Neural progenitor cell (in vitro differentiated cells): ENCODE measurements around the gene ALDH2. TPM values are rescaled to one million over a fixed set of nuclear protein-coding genes. Genes with fewer than 3 reads are reported as not detected.

Source experiments
- DNase-seq: peaks from one replicate; pipeline ENCODE4 v3.0.0-alpha.2; 2016; ENCODE audit warnings: low spot score
- H2AFZ ChIP-seq: fragments of 200-600 bp; sonication (generic); replicated peaks from 2 replicates; pipeline ENCODE4 v1.6.1; 2016; ENCODE audit warnings: antibody characterized with exemption
- H3F3A ChIP-seq: fragments of 200-600 bp; sonication (generic); 2 replicates; pipeline ENCODE4 v1.6.1; 2016; ENCODE audit warnings: antibody characterized with exemption, low read depth
- H3K27ac ChIP-seq: fragments of 200-600 bp; sonication (generic); 2 replicates; pipeline ENCODE4 v1.5.1; 2016; ENCODE audit warnings: mild to moderate bottlenecking
- H3K27me3 ChIP-seq: fragments of 200-600 bp; sonication (generic); 2 replicates; pipeline ENCODE4 v1.6.1; 2016; ENCODE audit warnings: mild to moderate bottlenecking, moderate library complexity
- H3K36me3 ChIP-seq: fragments of 200-600 bp; sonication (generic); 2 replicates; pipeline ENCODE4 v1.5.1; 2016
- H3K4me1 ChIP-seq: fragments of 200-600 bp; sonication (generic); 2 replicates; pipeline ENCODE4 v1.6.1; 2016; ENCODE audit warnings: mixed run types
- H3K4me2 ChIP-seq: fragments of 200-600 bp; sonication (generic); 2 replicates; pipeline ENCODE4 v1.6.1; 2016
- H3K4me3 ChIP-seq: fragments of 200-600 bp; sonication (generic); 2 replicates; pipeline ENCODE4 v1.5.1; 2016
- H3K79me2 ChIP-seq: fragments of 200-600 bp; sonication (generic); 2 replicates; pipeline ENCODE4 v1.6.1; 2016; ENCODE audit warnings: low read depth
- H3K9ac ChIP-seq: fragments of 200-600 bp; sonication (generic); 2 replicates; pipeline ENCODE4 v1.6.1; 2016
- H3K9me3 ChIP-seq: fragments of 200-600 bp; sonication (generic); 2 replicates; pipeline ENCODE4 v1.5.1; 2016; ENCODE audit warnings: low read depth
- H4K20me1 ChIP-seq: fragments of 200-600 bp; sonication (generic); 2 replicates; pipeline ENCODE4 v1.6.1; 2016; ENCODE audit warnings: low read depth
- H3K27ac Mint-ChIP-seq: 3 replicates; pipeline ENCODE4 v1.8.0; 2021; ENCODE audit warnings: mixed read lengths
- H3K27me3 Mint-ChIP-seq: 2 replicates; pipeline ENCODE4 v1.8.0; 2022; ENCODE audit warnings: low read depth, mild to moderate bottlenecking, inconsistent platforms, moderate library complexity, mixed read lengths; ENCODE audit not compliant: insufficient read depth
- H3K36me3 Mint-ChIP-seq: 3 replicates; pipeline ENCODE4 v1.8.0; 2021; ENCODE audit warnings: mixed read lengths
- H3K4me1 Mint-ChIP-seq: 3 replicates; pipeline ENCODE4 v1.8.0; 2021; ENCODE audit warnings: mixed read lengths
- H3K4me3 Mint-ChIP-seq: 3 replicates; pipeline ENCODE4 v1.8.0; 2021; ENCODE audit warnings: mild to moderate bottlenecking, moderate library complexity, mixed read lengths
- H3K9me3 Mint-ChIP-seq: 3 replicates; pipeline ENCODE4 v1.8.0; 2020; ENCODE audit warnings: mixed read lengths
- EZH2 ChIP-seq: fragments of 200-600 bp; sonication (generic); IDR thresholded peaks from 2 replicates; pipeline ENCODE4 v1.6.1; 2017; ENCODE audit warnings: antibody characterized with exemption, mild to moderate bottlenecking, moderate library complexity
- EZH2phosphoT487 ChIP-seq: fragments of 200-600 bp; sonication (generic); IDR thresholded peaks from 2 replicates; pipeline ENCODE4 v1.6.1; 2017; ENCODE audit warnings: antibody characterized with exemption
- total RNA-seq: library from RNA; depleted of rRNA; stranded (reverse); fragments of >200 nt; gene quantifications from 2 replicates; pipeline ENCODE4 v1.2.3, GENCODE V29; 2015; ENCODE audit warnings: low replicate concordance
- TF ChIP-seq, protein P1 (sequence below): fragments of 200-600 bp; sonication (generic); IDR thresholded peaks from 2 replicates; pipeline ENCODE4 v1.5.1; 2017; ENCODE audit warnings: antibody characterized with exemption, mild to moderate bottlenecking

Gene ALDH2
- total RNA-seq, 1 donor from 2014 or later = 60.0 TPM

DNA sequence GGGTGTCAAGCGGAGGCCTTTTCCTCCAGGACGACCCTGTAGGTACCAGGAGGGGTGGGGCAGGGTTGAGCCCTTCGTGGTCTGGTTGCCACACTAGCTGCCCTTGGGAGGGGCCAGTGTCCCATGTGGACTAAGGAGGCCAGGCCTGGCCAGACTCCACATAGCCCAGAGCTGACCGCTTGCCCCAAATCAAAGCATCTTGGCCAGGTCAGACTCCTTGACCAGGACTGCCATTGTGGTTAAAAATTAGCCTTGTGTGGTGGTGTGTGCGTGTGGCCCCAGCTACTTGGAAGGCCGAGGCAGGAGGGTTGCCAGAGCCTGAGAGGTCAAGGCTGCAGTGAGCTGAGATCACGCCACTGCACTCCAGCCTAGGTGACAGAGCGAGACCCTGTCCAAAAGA is 24.8 kb downstream of the ALDH2 start:
- no peaks in the 10 kb centered on the region for H3K9me3 ChIP-seq
- H3K4me1 ChIP-seq = no peaks in the 10 kb centered on the region
- H3K36me3 ChIP-seq = peaks cover 6% of the 10 kb centered on the region
- Mint-ChIP-seq H3K27ac (no peak overlapping the region), H3K27me3 (peaks cover 5% of the 10 kb centered on the region), H3K4me1 (no peaks in the 10 kb centered on the region), H3K36me3 (peaks cover 15% of the 10 kb centered on the region), H3K4me3 (no peak overlapping the region), H3K9me3 (no peaks in the 10 kb centered on the region)
- no peak overlapping the region for H3K27ac ChIP-seq
- H4K20me1 ChIP-seq = no peaks in the 10 kb centered on the region
- no peaks in the 10 kb centered on the region for H3K27me3 ChIP-seq
- no peak overlapping the region for H2AFZ ChIP-seq
- H3F3A ChIP-seq = no peaks in the 10 kb centered on the region
- no peaks in the 10 kb centered on the region for H3K79me2 ChIP-seq
- no peak overlapping the region for H3K4me3 ChIP-seq
- TF ChIP-seq EZH2phosphoT487 = no peak
- TF ChIP-seq, protein P1, sequence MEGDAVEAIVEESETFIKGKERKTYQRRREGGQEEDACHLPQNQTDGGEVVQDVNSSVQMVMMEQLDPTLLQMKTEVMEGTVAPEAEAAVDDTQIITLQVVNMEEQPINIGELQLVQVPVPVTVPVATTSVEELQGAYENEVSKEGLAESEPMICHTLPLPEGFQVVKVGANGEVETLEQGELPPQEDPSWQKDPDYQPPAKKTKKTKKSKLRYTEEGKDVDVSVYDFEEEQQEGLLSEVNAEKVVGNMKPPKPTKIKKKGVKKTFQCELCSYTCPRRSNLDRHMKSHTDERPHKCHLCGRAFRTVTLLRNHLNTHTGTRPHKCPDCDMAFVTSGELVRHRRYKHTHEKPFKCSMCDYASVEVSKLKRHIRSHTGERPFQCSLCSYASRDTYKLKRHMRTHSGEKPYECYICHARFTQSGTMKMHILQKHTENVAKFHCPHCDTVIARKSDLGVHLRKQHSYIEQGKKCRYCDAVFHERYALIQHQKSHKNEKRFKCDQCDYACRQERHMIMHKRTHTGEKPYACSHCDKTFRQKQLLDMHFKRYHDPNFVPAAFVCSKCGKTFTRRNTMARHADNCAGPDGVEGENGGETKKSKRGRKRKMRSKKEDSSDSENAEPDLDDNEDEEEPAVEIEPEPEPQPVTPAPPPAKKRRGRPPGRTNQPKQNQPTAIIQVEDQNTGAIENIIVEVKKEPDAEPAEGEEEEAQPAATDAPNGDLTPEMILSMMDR = no peak
- no peak for TF ChIP-seq EZH2
- DNase-seq = no peak
- no peak overlapping the region for H3K9ac ChIP-seq
- H3K4me2 ChIP-seq = no peak overlapping the region

DNA sequence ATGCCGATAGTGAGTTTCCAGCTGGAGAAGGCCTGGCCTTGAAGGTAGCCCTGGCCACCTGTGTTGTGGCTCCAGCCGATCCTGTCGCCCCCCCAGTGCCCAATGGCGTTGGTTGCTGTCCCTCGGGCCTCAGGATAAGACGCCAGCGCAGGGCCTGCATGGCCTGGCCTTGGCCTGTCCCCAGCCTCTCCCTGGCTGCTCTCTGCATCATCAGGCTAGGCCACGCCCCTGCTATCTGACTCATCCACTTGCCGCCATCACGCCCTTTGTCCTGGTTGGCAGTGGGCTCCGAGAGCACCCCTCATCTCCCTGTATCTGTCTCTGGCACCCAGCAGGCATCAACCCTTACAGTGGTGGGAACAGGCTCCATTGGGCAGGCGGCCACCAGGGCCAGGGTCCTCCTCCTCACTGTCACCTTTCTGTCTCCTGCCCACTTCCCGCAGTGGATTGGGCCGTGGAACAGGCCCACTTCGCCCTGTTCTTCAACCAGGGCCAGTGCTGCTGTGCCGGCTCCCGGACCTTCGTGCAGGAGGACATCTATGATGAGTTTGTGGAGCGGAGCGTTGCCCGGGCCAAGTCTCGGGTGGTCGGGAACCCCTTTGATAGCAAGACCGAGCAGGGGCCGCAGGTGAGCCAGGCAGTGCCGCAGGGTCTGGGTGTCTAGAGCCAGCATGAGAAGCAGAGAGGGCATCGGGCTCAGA is 25.6 kb downstream of the ALDH2 start:
- no peak for DNase-seq
- peaks cover 13% of the 10 kb centered on the region for H3K36me3 Mint-ChIP-seq
- Histone ChIP-seq H3K4me3 (no peak overlapping the region), H3K27me3 (no peaks in the 10 kb centered on the region), H2AFZ (no peak overlapping the region), H3K9me3 (no peaks in the 10 kb centered on the region), H3K9ac (no peak overlapping the region), H3K79me2 (no peaks in the 10 kb centered on the region), H3K36me3 (peaks cover 6% of the 10 kb centered on the region), H3F3A (no peaks in the 10 kb centered on the region), H3K4me2 (no peak overlapping the region), H4K20me1 (no peaks in the 10 kb centered on the region), H3K27ac (no peak overlapping the region), H3K4me1 (no peaks in the 10 kb centered on the region)
- H3K9me3 Mint-ChIP-seq = no peaks in the 10 kb centered on the region
- TF ChIP-seq, protein P1 = no peak
- no peak overlapping the region for H3K27ac Mint-ChIP-seq
- H3K4me3 Mint-ChIP-seq = no peak overlapping the region
- H3K4me1 Mint-ChIP-seq = no peaks in the 10 kb centered on the region
- H3K27me3 Mint-ChIP-seq = peaks cover 5% of the 10 kb centered on the region

DNA sequence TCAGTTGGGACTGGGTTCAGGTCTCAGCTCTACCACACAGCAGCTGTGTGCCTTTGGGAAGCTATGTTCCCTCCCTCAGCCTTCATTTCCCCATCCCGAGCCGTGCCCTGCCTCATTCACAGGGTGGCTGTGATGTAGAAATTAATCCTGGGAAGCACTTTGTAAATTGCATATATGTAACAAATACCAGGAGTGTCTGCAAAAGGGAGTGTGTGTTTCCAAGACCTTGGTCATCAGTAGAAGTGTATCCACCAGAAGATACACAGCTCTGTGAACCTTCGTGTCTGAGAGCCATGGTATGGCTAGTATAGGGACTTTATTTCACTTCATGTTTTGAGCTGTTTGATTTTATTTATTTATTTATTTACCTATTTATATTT is 26.1 kb downstream of the ALDH2 start:
- Histone ChIP-seq H3K36me3 (peaks cover 6% of the 10 kb centered on the region), H3K9me3 (no peaks in the 10 kb centered on the region), H3F3A (no peaks in the 10 kb centered on the region), H3K79me2 (no peaks in the 10 kb centered on the region), H3K4me3 (no peak overlapping the region), H3K27me3 (no peaks in the 10 kb centered on the region), H3K27ac (no peak overlapping the region), H3K9ac (no peak overlapping the region), H4K20me1 (no peaks in the 10 kb centered on the region), H3K4me1 (no peaks in the 10 kb centered on the region), H3K4me2 (no peak overlapping the region), H2AFZ (no peak overlapping the region)
- H3K27me3 Mint-ChIP-seq = peaks cover 5% of the 10 kb centered on the region
- H3K9me3 Mint-ChIP-seq = no peaks in the 10 kb centered on the region
- no peak overlapping the region for H3K4me3 Mint-ChIP-seq
- DNase-seq = no peak
- no peak overlapping the region for H3K27ac Mint-ChIP-seq
- no peak for TF ChIP-seq EZH2phosphoT487
- TF ChIP-seq, protein P1 = no peak
- no peak for TF ChIP-seq EZH2
- H3K4me1 Mint-ChIP-seq = no peaks in the 10 kb centered on the region
- H3K36me3 Mint-ChIP-seq = peaks cover 14% of the 10 kb centered on the region
